CD4-positive, alpha-beta T cell (primary cell): Measurements from ENCODE around the gene ATP13A3. TPM values are rescaled to one million over a fixed set of nuclear protein-coding genes. Genes with fewer than 3 reads are reported as not detected.

Experiments
- ATAC-seq: fragments of 200-7000 bp; cut with Tn5 transposase; one replicate; pipeline ENCODE4 v1.10.0; 2022; ENCODE audit warnings: mild to moderate bottlenecking; ENCODE audit not compliant: poor library complexity
- CTCF ChIA-PET: fragments of 350-600 bp; sonication (Branson Sonifier 250); formaldehyde crosslinking; loops from one replicate; lab custom pipeline; 2021; ENCODE audit warnings: antibody characterized with exemption, inconsistent platforms; lab: Charles Lee
- POLR2A ChIA-PET: fragments of 350-600 bp; sonication (Branson Sonifier 250); formaldehyde crosslinking; loops from one replicate; lab custom pipeline; 2021; ENCODE audit warnings: antibody characterized with exemption, inconsistent platforms; lab: Charles Lee
- DNase-seq, 14 experiments: peaks; one replicate each; pipeline ENCODE4 v3.0.0-alpha.2; 2013 to 2020; ENCODE audit warnings: mixed read lengths in 2 of 14
- H3K27ac ChIP-seq, 2 donors: one replicate each; pipeline versions ENCODE4 v1.5.1 to v1.7.0; 2013; ENCODE audit warnings: low read length in 2 of 2, low read depth in 1 of 2, mild to moderate bottlenecking in 1 of 2
- H3K27me3 ChIP-seq, 2 experiments: 1 replicate in 1 of 2; 2 replicates in 1 of 2; pipeline versions ENCODE4 v1.6.1 to v1.7.0; 2013; ENCODE audit warnings: low read length in 2 of 2, control low read depth in 1 of 2, mild to moderate bottlenecking in 1 of 2, moderate library complexity in 1 of 2; ENCODE audit not compliant: insufficient read depth in 2 of 2, control insufficient read depth in 1 of 2
- H3K36me3 ChIP-seq: one replicate; pipeline ENCODE4 v1.6.1; 2013; ENCODE audit warnings: low read length, control low read depth; ENCODE audit not compliant: insufficient read depth
- H3K4me1 ChIP-seq: one replicate; pipeline ENCODE4 v1.6.1; 2013; ENCODE audit warnings: low read length, control low read depth; ENCODE audit not compliant: insufficient read depth
- H3K4me3 ChIP-seq: one replicate; pipeline ENCODE4 v1.5.1; 2013; ENCODE audit warnings: mild to moderate bottlenecking, low read length, moderate library complexity
- H3K9me3 ChIP-seq, 2 experiments: 1 replicate in 1 of 2; 2 replicates in 1 of 2; pipeline versions ENCODE4 v1.6.1 to v1.7.0; 2013; ENCODE audit warnings: low read length in 2 of 2, mild to moderate bottlenecking in 2 of 2, control low read depth in 1 of 2, moderate library complexity in 1 of 2; ENCODE audit not compliant: control insufficient read depth in 1 of 2, insufficient read depth in 1 of 2
- H3K27ac Mint-ChIP-seq: one replicate; pipeline ENCODE4 v1.8.0; 2020; ENCODE audit warnings: mixed read lengths
- H3K27me3 Mint-ChIP-seq: one replicate; pipeline ENCODE4 v1.8.0; 2021; ENCODE audit warnings: mixed read lengths
- H3K36me3 Mint-ChIP-seq: one replicate; pipeline ENCODE4 v1.8.0; 2021; ENCODE audit warnings: low read depth, mixed read lengths
- H3K4me1 Mint-ChIP-seq: one replicate; pipeline ENCODE4 v1.8.0; 2021; ENCODE audit warnings: low read depth, mixed read lengths
- H3K4me3 Mint-ChIP-seq: one replicate; pipeline ENCODE4 v1.8.0; 2020; ENCODE audit warnings: mild to moderate bottlenecking, mixed read lengths
- H3K9me3 Mint-ChIP-seq: one replicate; pipeline ENCODE4 v1.8.0; 2020; ENCODE audit warnings: mixed read lengths
- CTCF ChIP-seq: fragments of 200-600 bp; IDR thresholded peaks from one replicate; pipeline ENCODE4 v1.8.0; 2022; ENCODE audit warnings: antibody characterized with exemption, mild to moderate bottlenecking
- intact Hi-C, 2 experiments: fragments of 100-400 bp; cut with DNase I in 1 of 2; cut with micrococcal nuclease in 1 of 2; formaldehyde crosslinking; loops; one replicate each; pipeline versions ENCODE4 v1.15.1 to v1.9.0; 2023 to 2025; cut with DNase I, micrococcal nuclease
- total RNA-seq, 174 experiments: library from RNA in 2 of 174; stranded (reverse) in 2 of 174; gene quantifications; one replicate each; pipeline ENCODE4 v1.2.3 and lab custom pipeline; 2021 to 2026

Gene ATP13A3
- total RNA-seq, 2 experiments from 2014 or later, result 46.5 to 52.7 TPM

DNA sequence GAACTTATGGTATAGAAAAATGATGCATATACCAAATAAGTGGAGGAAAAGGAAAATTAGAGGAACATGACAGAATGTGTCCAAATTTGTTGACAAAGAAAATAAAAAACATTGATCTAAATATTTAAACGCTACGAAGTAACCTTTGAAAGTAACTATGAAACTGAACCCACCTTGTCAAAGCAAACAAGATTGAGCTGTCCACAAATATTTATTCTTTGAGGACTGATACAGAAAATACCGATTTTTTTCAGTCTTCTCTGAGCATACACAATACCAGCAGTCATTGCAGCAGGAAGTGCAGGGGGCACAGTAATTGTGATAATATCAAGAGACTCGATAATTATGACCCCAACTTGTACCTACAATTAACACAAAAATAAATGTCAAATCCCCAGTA is 40.0 kb downstream of the ATP13A3 start:
- ChIA-PET CTCF (no interaction called here), POLR2A (no interaction called here)
- no peaks in the 10 kb centered on the region for H3K9me3 Mint-ChIP-seq
- intact Hi-C loops, result no loop called here
- peaks cover 96% of the 10 kb centered on the region for H3K36me3 Mint-ChIP-seq
- no peaks in the 10 kb centered on the region for H3K4me1 Mint-ChIP-seq
- H3K4me3 Mint-ChIP-seq, result no peak overlapping the region
- H3K27me3 ChIP-seq, result no peaks in the 10 kb centered on the region
- H3K36me3 ChIP-seq, result peaks cover 59% of the 10 kb centered on the region
- DNase-seq (no peak), ATAC-seq (no peak)
- no peaks in the 10 kb centered on the region for H3K9me3 ChIP-seq
- H3K27me3 Mint-ChIP-seq, result no peaks in the 10 kb centered on the region
- H3K27ac Mint-ChIP-seq, result no peak overlapping the region
- no peak overlapping the region for H3K27ac ChIP-seq
- no peak overlapping the region for H3K4me3 ChIP-seq
- TF ChIP-seq CTCF, result no peak
- H3K4me1 ChIP-seq, result no peaks in the 10 kb centered on the region

GRCh38 chr3:194446172-194446571 is 40.6 kb downstream of the ATP13A3 start:
- no peak for ATAC-seq
- H3K36me3 ChIP-seq, result peaks cover 54% of the 10 kb centered on the region

DNA sequence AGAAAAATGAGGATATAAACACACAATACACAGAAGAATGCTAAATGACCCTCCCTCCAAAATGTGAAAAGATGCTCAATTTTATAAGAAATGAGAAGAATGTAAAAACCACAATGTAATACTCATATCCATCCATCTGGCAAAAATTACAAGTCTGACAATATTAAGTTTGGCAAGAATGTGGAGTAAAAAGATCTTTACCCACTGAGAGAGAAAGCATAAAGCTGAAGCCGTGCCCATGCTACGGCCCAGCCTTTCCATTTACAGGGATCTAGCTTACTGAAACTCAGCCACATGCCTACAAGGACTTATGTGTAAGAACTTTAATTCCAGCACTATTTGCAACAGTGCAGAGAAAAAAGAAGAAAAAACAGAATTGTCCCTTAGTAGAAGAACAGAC is 42.9 kb downstream of the ATP13A3 start:
- Histone ChIP-seq H3K4me1 (no peaks in the 10 kb centered on the region), H3K36me3 (peaks cover 59% of the 10 kb centered on the region), H3K9me3 (no peaks in the 10 kb centered on the region), H3K4me3 (no peak overlapping the region), H3K27ac (no peak overlapping the region), H3K27me3 (no peaks in the 10 kb centered on the region)
- Mint-ChIP-seq H3K27me3 (no peaks in the 10 kb centered on the region), H3K9me3 (no peaks in the 10 kb centered on the region), H3K27ac (no peak overlapping the region), H3K4me3 (no peak overlapping the region), H3K4me1 (no peaks in the 10 kb centered on the region), H3K36me3 (peaks cover 96% of the 10 kb centered on the region)
- CTCF ChIA-PET, result no interaction called here
- POLR2A ChIA-PET, result no interaction called here
- TF ChIP-seq CTCF, result no peak
- DNase-seq (no peak), ATAC-seq (no peak)
- intact Hi-C loops, result no loop called here

More at GRCh38 chr3:194446172-194446571, 40.6 kb downstream of the ATP13A3 start:
- Mint-ChIP-seq H3K36me3 (peaks cover 96% of the 10 kb centered on the region), H3K4me3 (no peak overlapping the region), H3K4me1 (no peaks in the 10 kb centered on the region), H3K27me3 (no peaks in the 10 kb centered on the region), H3K9me3 (no peaks in the 10 kb centered on the region), H3K27ac (no peak overlapping the region)
- intact Hi-C loops, result no loop called here
- TF ChIP-seq CTCF, result no peak
- DNase-seq, result no peak
- H3K4me3 ChIP-seq, result no peak overlapping the region
- H3K9me3 ChIP-seq, result no peaks in the 10 kb centered on the region
- no peaks in the 10 kb centered on the region for H3K4me1 ChIP-seq
- no peak overlapping the region for H3K27ac ChIP-seq
- POLR2A ChIA-PET, result no interaction called here
- no peaks in the 10 kb centered on the region for H3K27me3 ChIP-seq
- CTCF ChIA-PET, result interaction anchor here (1.1 kb wide), 1 partner anchor 20 kb away, joined by 3 read pairs; no protein-coding TSS in a partner anchor
